Left ventricle myocardium inferior (tissue), 1 donor: ENCODE results near the gene SLC41A1. TPM values are rescaled to one million over a fixed set of nuclear protein-coding genes. Genes with fewer than 3 reads are reported as not detected.

Source experiments
- DNase-seq: peaks from one replicate; pipeline ENCODE4 v3.0.0-alpha.2; 2020
- H3K27ac ChIP-seq: fragments of 200-600 bp; replicated peaks from 2 replicates; pipeline ENCODE4 v1.8.0; 2021
- H3K27me3 ChIP-seq: fragments of 200-600 bp; 2 replicates; pipeline ENCODE4 v1.8.0; 2021; ENCODE audit warnings: low read depth
- H3K36me3 ChIP-seq: fragments of 200-600 bp; 2 replicates; pipeline ENCODE4 v1.8.0; 2021
- H3K4me1 ChIP-seq: fragments of 200-600 bp; 2 replicates; pipeline ENCODE4 v1.8.0; 2021
- H3K4me3 ChIP-seq: fragments of 200-600 bp; 2 replicates; pipeline ENCODE4 v1.8.0; 2021; ENCODE audit warnings: mild to moderate bottlenecking, moderate library complexity
- H3K9me3 ChIP-seq: fragments of 200-600 bp; replicated peaks from 2 replicates; pipeline ENCODE4 v1.8.0; 2021
- intact Hi-C: fragments of 100-400 bp; cut with micrococcal nuclease; formaldehyde crosslinking; loops from one replicate; pipeline ENCODE4 v1.11.0; 2022
- total RNA-seq: library from RNA; stranded (reverse); fragmentation: NEBNext Ultra II Directional; extraction: Animal tissue kit (Norgen Biotek cat#: 25700); gene quantifications from one replicate; pipeline ENCODE4 v1.2.1, GENCODE V29; 2021
- TF ChIP-seq, protein P1 (sequence below): fragments of 200-600 bp; IDR thresholded peaks from 2 replicates; pipeline ENCODE4 v1.8.0; 2021; ENCODE audit warnings: antibody characterized with exemption, mild to moderate bottlenecking, borderline replicate concordance
- donor health status: DM: no; HTN: yes; CAD: no; lungs with severe emphysema.

SLC41A1 gene
- total RNA-seq, 1 donor from 2014 or later, result 486 TPM

DNA sequence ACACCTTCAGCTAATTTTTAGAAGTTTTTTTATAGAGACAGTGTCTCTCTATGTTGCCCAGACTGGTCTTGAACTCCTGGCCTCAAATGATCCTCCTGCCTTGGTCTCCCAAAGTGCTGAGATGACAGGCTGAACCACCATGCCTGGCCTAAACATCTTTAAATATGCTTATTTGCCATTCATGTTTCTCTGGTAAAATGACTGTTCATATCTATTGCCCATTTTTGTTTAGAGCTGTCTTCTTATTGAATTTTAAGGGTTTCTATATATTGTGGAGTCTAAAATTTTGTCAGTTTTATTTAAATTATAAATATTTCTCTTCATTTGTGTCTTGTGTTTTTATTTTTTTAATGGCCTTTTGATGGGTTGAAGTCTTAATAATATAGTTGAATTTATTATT is 40.0 kb upstream of the SLC41A1 start:
- intact Hi-C loops, result no loop called here
- H3K9me3 ChIP-seq, result peaks cover 20% of the 10 kb centered on the region
- DNase-seq, result no peak

GRCh38 chr1:205851993-205852392 is 39.0 kb upstream of the SLC41A1 start:
- TF ChIP-seq, protein P1, sequence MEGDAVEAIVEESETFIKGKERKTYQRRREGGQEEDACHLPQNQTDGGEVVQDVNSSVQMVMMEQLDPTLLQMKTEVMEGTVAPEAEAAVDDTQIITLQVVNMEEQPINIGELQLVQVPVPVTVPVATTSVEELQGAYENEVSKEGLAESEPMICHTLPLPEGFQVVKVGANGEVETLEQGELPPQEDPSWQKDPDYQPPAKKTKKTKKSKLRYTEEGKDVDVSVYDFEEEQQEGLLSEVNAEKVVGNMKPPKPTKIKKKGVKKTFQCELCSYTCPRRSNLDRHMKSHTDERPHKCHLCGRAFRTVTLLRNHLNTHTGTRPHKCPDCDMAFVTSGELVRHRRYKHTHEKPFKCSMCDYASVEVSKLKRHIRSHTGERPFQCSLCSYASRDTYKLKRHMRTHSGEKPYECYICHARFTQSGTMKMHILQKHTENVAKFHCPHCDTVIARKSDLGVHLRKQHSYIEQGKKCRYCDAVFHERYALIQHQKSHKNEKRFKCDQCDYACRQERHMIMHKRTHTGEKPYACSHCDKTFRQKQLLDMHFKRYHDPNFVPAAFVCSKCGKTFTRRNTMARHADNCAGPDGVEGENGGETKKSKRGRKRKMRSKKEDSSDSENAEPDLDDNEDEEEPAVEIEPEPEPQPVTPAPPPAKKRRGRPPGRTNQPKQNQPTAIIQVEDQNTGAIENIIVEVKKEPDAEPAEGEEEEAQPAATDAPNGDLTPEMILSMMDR, result no peak
- no peak overlapping the region for H3K4me3 ChIP-seq
- DNase-seq, result no peak
- peaks cover 14% of the 10 kb centered on the region for H3K4me1 ChIP-seq
- H3K27me3 ChIP-seq, result no peaks in the 10 kb centered on the region
- H3K27ac ChIP-seq, result no peak overlapping the region
- H3K9me3 ChIP-seq, result peaks cover 20% of the 10 kb centered on the region
- no peaks in the 10 kb centered on the region for H3K36me3 ChIP-seq
- intact Hi-C loops, result no loop called here

More for the DNA sequence above, 40.0 kb upstream of the SLC41A1 start:
- Histone ChIP-seq H3K4me3 (no peak overlapping the region), H3K27ac (no peak overlapping the region), H3K27me3 (no peaks in the 10 kb centered on the region), H3K36me3 (no peaks in the 10 kb centered on the region), H3K4me1 (peaks cover 14% of the 10 kb centered on the region)
- TF ChIP-seq, protein P1, result no peak

GRCh38 chr1:205849619-205850355 is 36.8 kb upstream of the SLC41A1 start, which contains the start of gene PM20D1:
Gene PM20D1, minus strand, starts transcription at chr1:205850132. Its CDS starts 60 bp downstream, at chr1:205850072.
- H3K4me3 ChIP-seq, result peak within 1 kb of the TSS; percentile 74
- DNase-seq, result peak; percentile 84
- H3K4me1 ChIP-seq, result peaks cover 14% of the 10 kb centered on the region
- intact Hi-C loops, result no loop called here
- no peaks in the 10 kb centered on the region for H3K36me3 ChIP-seq
- H3K27me3 ChIP-seq, result no peaks in the 10 kb centered on the region
- H3K9me3 ChIP-seq, result peaks cover 8% of the 10 kb centered on the region
- TF ChIP-seq, protein P1, result no peak
- H3K27ac ChIP-seq, result peak within 1 kb of the TSS; percentile 46

DNA sequence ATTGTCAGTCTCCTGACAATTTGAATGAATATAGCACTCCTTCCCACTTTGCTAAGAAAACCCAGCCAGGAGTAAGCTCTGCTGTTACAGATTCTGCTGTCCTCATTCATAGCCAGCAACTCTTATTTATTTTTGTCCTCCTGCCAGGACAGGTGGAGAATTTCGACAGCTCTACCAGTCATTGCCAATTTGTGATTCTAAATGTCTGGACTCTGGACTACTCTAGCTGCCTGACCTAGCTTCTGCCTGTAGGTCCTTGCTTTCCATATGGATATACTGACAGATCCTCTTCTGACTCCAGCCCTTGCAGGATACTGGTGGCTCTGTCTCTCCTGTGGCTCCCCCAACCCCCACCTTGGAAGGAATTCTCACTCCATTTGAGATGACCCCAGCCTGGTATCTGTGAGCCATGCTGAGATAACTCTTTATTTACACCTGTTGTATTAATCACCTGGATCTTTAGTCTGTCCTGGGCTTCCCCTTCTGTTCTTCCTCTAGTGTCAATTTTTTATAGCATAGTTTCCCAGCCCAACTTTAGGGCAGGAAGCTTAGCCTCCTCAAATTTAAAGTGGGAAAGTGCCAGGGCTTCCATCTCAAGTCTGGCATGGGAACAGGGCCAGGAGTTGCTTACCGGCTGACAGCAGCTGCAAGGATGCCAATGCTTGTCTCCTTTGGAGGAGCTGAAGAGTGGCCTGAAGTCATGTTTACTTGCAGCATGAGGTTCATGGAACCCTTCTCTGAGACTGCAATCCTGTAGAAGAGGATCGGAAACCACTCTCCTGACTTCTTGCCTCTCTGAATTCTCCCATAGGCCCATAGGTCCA is 30.2 kb upstream of the SLC41A1 start:
- intact Hi-C loops, result no loop called here
- Histone ChIP-seq H3K27ac (no peak overlapping the region), H3K4me3 (no peak overlapping the region), H3K36me3 (no peaks in the 10 kb centered on the region), H3K9me3 (no peaks in the 10 kb centered on the region), H3K4me1 (peaks cover 35% of the 10 kb centered on the region), H3K27me3 (no peaks in the 10 kb centered on the region)
- TF ChIP-seq, protein P1, result no peak
- no peak for DNase-seq

- no peak for DNase-seq
- Histone ChIP-seq H3K27me3 (no peaks in the 10 kb centered on the region), H3K4me1 (peaks cover 35% of the 10 kb centered on the region), H3K27ac (peak overlapping the region; percentile 54), H3K36me3 (no peaks in the 10 kb centered on the region), H3K4me3 (no peak overlapping the region), H3K9me3 (no peaks in the 10 kb centered on the region)
- intact Hi-C loops, result no loop called here
- TF ChIP-seq, protein P1, result no peak
Observed at GRCh38 chr1:205842229-205842628, 29.2 kb upstream of the SLC41A1 start.
